ENCODE results near the gene SLC6A1.

Gene SLC6A1

DNA sequence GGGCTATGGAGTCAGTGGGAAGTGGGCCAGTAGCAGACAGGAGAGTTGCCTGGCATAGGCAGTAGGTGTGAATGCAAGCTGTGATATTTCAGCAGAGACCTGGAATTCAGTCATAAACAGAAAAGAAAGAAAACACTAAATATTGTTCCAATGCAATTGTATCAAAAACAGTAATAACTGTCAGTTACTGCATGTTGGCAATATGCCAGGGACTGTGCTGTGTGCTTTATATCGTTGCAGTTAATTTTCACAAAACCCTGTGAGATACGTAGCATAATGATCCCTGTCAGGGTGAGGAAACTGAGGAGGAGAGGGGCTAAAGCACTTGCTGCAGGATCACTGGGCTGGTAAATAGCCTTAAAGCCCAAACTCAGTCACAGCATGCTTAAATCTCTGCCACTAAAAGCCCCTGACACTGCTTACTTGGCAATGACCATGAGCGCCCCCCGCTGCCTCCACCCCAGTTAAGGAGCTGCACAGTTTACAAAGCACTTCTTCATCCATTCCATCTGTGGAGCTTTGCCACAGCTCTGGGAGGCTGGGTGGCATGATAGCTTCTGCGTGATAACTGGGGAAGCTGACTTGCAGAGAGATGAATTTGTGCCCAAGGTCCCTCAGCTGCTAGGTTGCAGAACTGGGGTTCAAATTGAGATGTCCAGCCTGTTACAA is 3.9 kb downstream of the SLC6A1 start:
- no peak for DNase-seq

GRCh38 chr3:10997196-10997595 is 4.6 kb downstream of the SLC6A1 start:
- no peak for DNase-seq

DNA sequence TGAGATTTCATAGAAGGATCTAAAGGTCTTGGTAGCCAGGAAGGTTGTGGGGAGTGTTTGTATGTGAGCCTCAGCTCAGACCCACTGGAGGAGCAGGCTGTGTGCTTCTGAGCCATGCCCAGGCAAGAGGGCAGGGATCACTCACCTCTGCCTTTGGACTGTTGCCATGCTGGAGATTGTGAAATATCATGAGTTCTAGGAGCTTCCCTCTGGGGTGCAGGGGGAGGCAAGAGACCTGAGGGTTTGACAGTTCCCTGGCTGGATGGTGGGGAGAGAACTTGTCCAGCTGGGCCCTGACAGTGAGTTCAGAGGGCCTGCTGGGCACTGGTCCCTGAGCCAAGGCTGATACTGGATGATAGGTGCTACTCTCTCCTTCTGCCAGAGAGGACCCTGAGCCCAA is 6.0 kb downstream of the SLC6A1 start:
- DNase-seq, result no peak

DNA sequence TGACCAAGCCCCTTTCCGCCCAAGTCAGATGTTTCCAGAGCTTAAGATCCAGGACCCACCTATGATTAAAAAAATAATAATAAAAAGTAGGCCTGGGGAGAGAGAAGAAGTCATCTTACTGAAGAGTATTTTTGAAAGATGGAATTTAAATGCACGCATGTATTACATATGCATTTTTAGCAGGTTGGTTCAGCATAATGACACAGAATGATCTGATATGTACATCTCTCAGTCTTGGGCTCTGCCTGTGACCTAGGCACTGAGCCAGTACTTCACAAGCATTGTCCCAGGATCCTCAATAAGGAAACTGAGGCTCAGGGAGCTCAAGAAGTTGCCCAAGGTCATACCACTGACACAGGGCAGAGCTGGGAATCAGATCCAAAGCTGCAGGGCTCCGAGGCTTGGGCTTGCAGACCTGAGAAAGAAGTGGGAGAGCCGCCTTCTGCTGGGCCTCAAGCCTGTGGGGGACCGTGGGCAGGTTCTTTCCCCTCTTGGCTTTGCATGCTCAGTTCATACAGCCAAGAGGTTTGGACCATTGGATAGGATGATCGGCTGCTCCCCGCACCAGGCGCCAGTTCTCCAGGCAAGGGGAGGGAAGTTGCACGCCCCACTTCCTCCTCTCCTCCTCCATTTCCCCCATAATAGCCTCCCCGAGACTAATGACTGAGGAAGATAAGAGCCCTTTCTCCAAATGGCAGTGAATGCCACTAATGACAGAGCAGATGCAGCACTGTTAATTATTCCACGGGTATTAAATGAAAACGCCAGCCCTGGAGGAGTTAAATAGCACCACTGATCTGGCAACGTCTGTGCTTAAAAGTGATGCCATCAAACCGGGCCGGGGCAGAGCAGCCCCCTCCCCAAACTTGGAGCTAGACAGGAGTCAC is 6.9 kb downstream of the SLC6A1 start:
- DNase-seq, result no peak

GRCh38 chr3:11000528-11000927 is 8.0 kb downstream of the SLC6A1 start:
- DNase-seq, result no peak

DNA sequence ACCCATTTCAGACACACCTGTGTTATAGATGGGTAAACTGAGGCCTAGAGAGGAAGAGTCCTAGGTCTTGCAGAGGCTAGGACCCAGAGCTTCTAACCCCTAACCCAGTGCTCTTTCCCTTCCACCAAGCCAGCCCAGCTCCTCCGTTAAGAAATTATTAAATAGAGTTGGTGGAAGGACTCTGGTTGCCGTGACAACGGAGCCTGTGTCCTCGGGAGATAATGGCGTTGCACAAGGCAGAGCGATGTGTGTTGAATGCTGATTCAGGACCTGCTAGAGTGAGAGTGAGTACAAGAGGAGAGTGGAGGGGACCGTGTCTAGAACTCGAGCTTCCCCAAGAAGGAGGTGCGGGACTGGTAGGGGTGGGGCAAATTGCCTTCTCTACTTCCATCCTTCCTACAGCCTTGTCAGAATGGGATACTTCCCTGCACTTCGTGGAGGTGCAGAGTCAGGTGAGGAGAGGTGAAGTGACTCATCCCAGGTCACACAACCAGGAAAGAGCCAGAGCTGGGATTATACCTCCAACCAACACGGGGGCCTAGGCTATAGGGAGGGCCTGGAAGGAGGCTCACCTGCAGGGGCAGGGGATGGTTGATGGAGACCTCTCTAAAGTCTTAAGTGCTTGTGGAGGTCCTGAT is 8.6 kb downstream of the SLC6A1 start:
- DNase-seq, result no peak

GRCh38 chr3:11001658-11002021 is 9.1 kb downstream of the SLC6A1 start:
- no peak for DNase-seq

DNA sequence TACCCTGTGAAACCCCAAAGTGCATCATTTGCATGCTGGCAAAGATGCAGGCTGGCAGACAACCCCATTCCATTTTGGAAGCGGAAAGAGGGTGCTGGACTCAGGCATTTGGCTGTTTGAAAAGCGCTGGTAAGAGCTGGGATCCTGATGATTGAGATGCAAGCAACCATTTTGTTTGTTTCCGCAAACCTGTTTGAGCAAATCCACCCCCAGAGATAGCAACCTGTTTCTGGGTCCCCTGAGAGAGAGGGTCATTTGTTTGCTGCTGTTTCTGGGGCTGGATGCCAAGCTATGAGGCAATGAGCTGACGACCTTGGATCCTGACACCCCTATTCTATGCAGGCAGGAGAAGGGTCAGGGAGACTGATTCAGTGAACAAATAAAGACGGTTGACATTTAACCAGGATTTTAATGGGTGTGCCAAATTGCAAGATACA is 9.8 kb downstream of the SLC6A1 start:
- DNase-seq, result no peak

GRCh38 chr3:11004563-11004962 is 12.0 kb downstream of the SLC6A1 start:
- DNase-seq, result no peak

DNA sequence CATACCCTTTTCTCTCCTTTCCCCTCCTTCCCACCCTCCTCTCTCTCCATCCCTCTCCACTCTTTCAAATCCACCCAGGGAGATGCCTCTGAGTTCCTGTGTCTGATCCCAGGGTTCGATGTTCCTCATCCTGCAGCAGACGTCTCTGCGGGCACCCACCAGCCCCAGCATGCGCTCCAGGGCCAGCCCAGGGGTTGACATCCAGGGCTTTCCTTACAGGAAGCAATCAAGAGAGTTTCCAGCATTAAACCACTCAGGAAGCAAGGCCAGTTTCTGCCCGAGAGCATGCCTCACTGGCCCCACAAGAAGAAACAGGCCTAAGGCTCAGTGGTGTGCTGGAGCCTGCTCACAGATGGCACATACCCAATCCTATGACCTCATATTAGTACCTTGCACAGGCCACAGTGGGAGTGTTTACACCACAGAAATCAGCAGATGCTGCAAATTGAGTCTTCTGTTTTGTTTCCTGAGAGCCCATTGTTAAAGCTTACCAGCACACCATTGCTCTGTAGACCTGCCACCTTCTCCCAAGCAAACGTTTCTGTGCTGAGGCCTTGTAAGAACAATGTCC is 13.2 kb downstream of the SLC6A1 start:
- no peak for DNase-seq

DNA sequence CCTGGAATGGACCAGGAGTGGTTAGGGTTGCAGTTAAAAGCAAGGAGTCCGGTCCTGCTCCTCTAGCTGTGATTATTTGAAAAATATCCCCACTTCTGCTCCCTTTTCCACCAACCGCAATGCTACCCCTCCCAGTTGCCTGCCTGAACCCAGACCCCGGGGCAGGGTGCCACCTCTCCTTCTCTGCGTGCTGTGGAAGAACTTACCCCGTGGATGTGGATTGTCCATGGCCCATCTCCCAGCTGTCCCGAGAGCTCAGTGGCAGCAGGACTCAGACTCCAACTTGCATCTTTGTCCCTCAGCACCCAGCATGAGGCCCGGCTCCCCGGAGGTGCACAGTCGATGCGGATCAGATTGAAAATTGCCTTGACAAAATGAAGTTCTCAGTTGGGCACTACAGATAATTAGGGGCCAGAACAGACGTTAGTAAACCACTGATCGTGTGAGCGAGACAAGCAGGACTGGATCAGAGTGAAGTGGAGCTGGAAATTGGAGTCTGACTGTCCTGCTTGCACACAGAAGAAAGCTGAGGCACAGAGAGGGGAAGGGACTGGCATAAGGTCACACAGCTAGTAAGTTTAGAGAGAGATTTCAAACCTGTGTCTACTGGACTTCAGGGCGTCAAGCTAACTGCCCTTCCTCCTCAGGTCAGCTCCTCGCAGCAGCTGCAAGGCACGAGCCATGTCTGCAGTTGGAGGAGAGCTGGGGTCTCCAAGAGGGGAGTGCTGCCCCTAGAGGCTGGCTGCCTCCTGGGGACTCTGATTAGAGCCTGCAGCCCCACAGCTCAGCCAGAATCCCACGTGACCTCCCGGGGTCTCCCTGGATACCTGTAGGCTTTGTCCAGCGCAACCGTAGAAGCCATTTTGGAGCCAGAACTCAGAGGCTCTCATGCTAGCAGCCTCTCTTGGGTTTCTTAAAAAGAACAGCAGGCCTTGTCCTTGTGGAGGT is 14.7 kb downstream of the SLC6A1 start:
- no peak for DNase-seq

DNA sequence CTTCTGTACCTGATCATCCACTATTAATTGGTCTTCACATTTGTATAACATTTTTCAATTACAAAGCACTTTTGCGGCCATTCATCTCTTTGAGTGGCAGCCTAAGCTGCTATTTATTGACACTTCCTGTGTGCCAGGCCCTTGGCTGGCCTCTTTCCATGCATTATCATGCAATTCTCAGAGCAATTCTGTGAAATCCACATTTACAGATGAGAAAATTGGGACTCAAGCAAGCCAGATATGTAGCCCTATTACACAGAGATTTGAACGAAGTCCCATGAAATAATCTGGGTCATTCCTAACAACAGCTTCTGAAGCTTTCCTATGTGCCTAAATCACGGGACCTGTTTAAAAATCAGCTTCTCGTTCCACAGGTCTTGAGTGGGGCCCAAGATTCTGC is 17.4 kb downstream of the SLC6A1 start:
- no peak for DNase-seq

GRCh38 chr3:11010426-11011165 is 18.0 kb downstream of the SLC6A1 start:
- no peak for DNase-seq

GRCh38 chr3:11014253-11014652 is 21.7 kb downstream of the SLC6A1 start:
- DNase-seq, result no peak

- no peak for DNase-seq
Observed at GRCh38 chr3:11014752-11015151, 22.2 kb downstream of the SLC6A1 start.

GRCh38 chr3:11015369-11015768 is 22.8 kb downstream of the SLC6A1 start:
- no peak for DNase-seq

GRCh38 chr3:11016727-11017126 is 24.2 kb downstream of the SLC6A1 start:
- DNase-seq, result no peak

- no peak for DNase-seq
Observed at GRCh38 chr3:11019116-11019819, 26.7 kb downstream of the SLC6A1 start.

GRCh38 chr3:11020764-11021163 is 28.2 kb downstream of the SLC6A1 start:
- DNase-seq, result no peak

DNA sequence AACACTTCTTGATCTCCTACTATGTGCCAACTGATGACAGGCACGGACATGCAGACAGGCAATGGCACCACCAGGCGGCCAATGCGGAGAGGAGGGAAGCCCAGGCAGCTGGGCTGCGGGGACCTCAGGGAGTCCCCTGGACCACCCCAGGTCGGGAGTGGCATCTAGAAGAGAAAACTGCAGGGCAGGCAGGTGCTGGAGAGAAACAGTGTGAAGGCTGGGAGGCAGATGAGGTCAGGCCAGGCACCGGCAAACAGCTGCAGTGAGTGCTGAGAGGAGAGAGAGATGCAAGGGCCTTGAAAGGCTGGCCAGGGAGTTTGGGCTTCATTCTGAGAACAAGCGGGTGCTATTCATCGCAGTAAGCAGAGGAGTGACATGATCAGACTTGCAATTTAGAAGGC is 29.1 kb downstream of the SLC6A1 start:
- DNase-seq, result no peak

- DNase-seq, result no peak
Observed at GRCh38 chr3:11022115-11022514, 29.6 kb downstream of the SLC6A1 start.
